ENCODE measurements around the gene TMEM181.
"Not testable (repeated sequence)": the region's sequence is repeated elsewhere in the genome, so short reads cannot be mapped to it uniquely, and the experiment has no call there.

Gene TMEM181

GRCh38 chr6:158633127-158633526 lies 73.2 kb downstream of the TMEM181 start:
- FAIRE-seq = no peak

GRCh38 chr6:158634695-158635426 lies 75.0 kb downstream of the TMEM181 start:
- DNase-seq (ENCODE audit: insufficient read length, low spot score) = no peak

More at GRCh38 chr6:158633127-158633526, 73.2 kb downstream of the TMEM181 start:
- DNase-seq (ENCODE audit: insufficient read length, low spot score) = no peak

GRCh38 chr6:158635427-158636073 lies 75.7 kb downstream of the TMEM181 start:
- FAIRE-seq (peak; percentile 14), DNase-seq (ENCODE audit: insufficient read length, low spot score) (no peak)

More at GRCh38 chr6:158634695-158635426, 75.0 kb downstream of the TMEM181 start:
- FAIRE-seq = no peak

DNA sequence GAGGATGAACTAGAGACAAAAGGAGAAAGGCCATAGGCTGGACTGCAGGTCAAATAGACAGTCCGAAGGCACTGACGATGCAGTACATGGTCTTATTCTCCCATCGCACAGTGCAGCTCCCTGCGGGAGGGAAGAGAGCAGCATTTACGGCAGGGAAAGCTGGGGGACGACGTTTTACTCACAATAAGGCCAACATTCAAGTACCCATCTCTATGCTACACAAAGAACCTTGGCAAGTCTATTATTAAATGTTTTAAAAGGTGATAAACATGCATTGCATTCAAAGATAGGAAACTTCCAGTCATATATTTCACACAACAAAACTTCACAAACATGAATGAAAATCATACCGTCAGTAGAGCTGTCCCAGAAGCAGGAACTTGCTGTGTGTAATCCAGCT lies 76.9 kb downstream of the TMEM181 start:
- no peak for FAIRE-seq
- no peak for DNase-seq (ENCODE audit: insufficient read length, low spot score)

DNA sequence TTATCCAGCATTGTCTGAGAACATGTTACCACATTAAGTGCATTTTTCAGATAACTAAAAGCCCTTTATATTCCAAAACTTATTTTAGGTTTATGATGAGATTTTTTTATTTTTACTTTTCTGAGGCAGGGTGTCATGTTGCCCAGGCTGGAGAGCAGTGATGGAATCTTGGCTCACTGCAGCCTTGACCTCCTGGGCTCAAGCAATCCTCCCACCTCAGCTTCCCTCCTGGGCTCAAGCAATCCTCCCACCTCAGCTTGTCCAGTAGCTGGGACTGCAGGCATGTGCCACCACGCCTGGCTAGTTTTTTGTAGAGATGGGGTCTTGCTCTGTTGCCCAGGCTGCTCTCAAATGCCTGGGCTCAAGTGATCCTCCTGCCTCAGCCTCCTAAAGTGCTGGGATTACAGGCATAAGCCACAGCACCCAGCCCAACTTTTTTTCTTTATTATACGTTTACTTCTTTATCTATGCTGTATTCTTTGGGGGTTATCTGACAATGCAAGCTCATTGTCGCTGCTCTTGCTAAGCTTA lies 78.5 kb downstream of the TMEM181 start:
- DNase-seq (ENCODE audit: insufficient read length, low spot score) = no peak
- FAIRE-seq = no peak

- no peak for FAIRE-seq
- no peak for DNase-seq (ENCODE audit: insufficient read length, low spot score)
Observed at GRCh38 chr6:158639056-158639455, 79.2 kb downstream of the TMEM181 start.

DNA sequence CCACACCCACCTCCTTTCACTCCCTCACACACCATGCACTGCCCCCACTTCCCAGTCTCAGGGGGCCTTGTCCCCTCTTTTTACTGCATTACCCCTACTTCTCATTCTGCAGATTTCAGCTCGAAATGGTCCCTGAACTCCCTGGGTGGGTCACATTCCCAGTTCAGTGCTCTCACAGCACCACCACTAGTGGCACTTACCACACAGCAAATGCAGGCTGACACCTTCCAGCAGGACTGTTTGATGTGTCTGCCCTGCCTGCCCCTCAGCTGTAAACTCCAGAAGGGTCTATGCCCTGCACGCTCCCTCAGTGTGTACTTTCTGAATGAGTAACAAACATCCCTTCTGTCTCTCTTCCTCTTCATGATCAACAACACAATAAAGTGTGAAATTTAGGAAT lies 80.6 kb downstream of the TMEM181 start:
- DNase-seq (ENCODE audit: insufficient read length, low spot score) (no peak), FAIRE-seq (no peak)

DNA sequence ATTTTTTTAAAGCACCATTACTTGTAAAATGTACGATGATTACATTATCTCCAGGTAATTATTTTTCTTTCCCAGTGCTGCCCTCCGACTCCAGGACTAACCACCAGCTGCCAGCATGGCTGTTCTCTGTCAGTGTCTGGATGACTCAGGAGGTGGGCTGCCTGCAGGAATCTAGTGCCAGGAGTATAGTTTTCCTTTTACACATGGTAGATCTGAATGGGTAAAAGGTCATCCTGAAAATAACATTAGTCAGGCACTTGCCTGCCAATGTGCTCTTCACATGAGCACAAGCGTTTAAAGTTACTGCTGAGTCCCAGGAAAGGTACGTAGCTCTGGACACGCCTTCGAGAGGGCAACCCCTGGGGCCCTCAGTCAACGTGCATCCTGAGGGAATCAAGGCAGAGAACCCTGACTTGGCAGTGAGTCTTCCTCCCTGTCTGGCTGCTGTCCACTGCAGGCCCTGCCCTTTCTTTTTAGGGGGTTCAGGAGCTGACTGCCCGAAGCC lies 82.3 kb downstream of the TMEM181 start:
- FAIRE-seq = no peak
- DNase-seq (ENCODE audit: insufficient read length, low spot score) = no peak

DNA sequence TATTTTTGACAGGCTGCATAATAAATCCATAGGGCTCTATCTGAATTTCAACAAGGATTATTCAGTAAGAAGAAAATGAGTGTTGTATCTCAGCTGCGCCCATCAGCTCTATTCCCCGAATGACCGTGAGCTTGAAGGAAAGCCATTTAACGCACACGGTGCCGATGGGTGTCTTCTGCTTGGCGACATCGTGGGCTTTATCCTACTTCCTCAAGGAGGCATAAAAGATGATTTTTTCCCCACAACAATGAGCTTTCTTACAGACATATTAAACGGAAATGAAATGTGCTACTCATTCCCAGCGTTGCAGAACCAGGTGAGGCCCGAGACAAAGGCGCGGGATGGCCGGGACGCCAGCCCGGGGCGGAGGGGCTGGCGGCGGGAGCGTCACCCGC lies 83.9 kb downstream of the TMEM181 start:
- peak; percentile 26 for FAIRE-seq

GRCh38 chr6:158644231-158645063 lies 84.6 kb downstream of the TMEM181 start, which contains the start of gene DYNLT1:
Gene DYNLT1, minus strand, starts transcription at chr6:158644743. Its CDS starts 35 bp downstream, at chr6:158644708.
- DNase-seq (ENCODE audit: insufficient read length, low spot score) = peak; percentile 83
- peak; percentile 83 for FAIRE-seq

More for the DNA sequence above, 83.9 kb downstream of the TMEM181 start:
- DNase-seq (ENCODE audit: insufficient read length, low spot score) = no peak

DNA sequence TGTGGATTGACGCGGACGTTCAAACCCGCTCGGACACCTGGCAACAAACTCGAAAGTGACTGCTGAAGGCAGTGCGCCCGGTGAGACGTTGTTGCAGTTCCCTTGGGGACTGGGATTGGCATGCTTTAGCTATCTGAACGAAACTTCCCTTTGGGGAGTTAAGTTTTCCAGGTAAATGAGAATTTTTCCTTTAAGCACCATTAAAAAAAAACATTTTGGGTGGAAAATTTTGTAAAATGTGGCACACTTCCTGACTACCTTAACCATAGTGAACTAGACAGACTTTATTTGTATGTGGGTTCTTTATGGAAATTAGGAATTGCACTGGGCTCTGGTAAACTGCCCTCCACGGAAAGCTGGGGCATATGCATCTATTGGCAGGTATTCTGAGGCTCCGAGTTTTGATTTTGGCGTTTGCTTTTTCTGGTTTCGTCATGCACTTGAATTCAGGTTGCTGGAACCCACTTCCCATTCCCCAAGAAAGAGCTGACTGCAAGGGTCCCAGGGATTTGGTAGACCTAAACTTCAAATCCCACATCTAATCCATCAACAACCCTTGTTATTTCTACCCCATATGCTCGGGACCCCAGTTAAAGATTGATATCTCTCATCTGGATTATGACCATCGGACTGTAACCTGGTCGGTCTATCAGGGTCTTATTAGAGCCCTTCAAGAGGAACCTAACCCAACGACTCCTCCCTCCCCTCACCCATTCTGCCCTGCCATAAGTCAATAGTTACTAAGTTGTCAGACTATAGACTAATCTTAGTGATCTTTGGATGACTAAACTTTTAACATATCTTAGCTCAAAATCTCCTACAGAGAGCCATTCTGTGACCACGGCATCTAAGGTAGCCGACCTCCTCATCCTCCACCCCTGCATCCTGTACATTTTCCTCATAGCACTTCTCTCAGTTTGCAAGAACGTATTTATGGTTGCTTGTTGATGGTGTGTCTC lies 85.5 kb downstream of the TMEM181 start:
- DNase-seq (ENCODE audit: insufficient read length, low spot score) = no peak

DNA sequence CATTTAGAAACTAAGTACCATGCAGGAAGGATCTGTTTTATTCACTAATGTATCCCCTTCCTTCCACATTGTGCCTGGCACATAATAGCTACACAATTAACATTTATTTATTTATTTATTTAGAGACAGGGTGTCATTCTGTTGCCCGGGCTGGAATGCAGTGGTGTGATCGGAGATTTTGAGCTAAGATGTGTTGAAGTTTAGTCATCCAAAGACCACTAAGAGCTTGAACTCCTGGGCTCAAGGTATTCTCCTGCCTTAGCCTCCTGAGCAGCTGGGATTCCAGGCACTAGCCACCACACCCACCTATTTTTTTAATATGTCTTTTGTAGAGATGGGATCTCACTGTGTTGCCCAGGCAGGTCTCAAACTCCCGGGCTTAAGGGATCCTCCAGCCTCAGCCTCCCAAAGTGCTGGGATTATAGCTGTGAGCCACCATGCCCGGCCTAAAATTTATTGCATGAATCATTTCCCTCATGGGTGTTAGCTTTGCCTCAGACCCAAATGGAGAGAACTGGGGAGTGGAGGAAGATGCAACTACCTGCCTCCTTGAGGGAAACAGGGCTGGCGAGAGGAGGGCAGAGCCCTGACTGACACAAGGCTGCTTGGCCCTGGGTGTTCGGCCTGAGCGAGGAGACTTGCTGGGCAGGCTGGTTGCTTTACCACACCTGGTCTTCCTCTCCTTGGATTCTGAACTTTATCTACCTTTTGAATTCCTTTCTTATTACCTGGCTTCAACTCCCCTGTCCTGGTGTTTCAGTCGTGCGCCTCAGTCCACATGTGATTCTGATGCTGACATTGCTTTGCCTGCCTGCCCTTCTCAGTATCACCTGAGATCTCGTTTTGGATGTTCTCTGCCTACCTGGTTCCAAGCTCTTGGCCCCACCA lies 86.4 kb downstream of the TMEM181 start:
- FAIRE-seq (no peak), DNase-seq (ENCODE audit: insufficient read length, low spot score) (no peak)

More for the DNA sequence above, 85.5 kb downstream of the TMEM181 start:
- peak; percentile 39 for FAIRE-seq

DNA sequence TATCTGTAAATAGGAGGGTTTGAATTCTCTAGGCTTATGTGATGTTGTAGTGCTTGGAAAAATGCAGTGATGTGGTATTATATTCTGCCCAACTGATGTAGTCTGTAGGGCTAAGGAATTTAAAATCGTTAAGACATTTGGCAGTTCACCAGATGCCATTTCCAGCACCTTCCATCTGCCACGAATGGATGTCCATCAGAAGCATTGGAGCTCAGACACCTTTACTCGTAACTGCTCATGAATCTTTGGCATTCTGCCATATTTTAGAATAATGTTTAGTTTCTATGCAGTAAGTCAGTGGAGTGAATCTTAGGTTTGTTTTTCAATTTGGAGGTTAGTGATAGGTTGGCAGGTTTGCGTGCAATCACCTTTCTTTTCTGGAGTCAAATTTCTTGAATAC lies 87.6 kb downstream of the TMEM181 start:
- FAIRE-seq (no peak), DNase-seq (ENCODE audit: insufficient read length, low spot score) (no peak)

GRCh38 chr6:158648682-158649131 lies 88.8 kb downstream of the TMEM181 start:
- FAIRE-seq (peak; percentile 77), DNase-seq (ENCODE audit: insufficient read length, low spot score) (no peak)

GRCh38 chr6:158649289-158650143 lies 89.6 kb downstream of the TMEM181 start, which contains the start of gene SYTL3:
Gene SYTL3, plus strand, starts transcription at chr6:158650054. Its CDS starts 13,215 bp downstream, at chr6:158663269.
- DNase-seq (ENCODE audit: insufficient read length, low spot score) (no peak), FAIRE-seq (peak; percentile 88)

DNA sequence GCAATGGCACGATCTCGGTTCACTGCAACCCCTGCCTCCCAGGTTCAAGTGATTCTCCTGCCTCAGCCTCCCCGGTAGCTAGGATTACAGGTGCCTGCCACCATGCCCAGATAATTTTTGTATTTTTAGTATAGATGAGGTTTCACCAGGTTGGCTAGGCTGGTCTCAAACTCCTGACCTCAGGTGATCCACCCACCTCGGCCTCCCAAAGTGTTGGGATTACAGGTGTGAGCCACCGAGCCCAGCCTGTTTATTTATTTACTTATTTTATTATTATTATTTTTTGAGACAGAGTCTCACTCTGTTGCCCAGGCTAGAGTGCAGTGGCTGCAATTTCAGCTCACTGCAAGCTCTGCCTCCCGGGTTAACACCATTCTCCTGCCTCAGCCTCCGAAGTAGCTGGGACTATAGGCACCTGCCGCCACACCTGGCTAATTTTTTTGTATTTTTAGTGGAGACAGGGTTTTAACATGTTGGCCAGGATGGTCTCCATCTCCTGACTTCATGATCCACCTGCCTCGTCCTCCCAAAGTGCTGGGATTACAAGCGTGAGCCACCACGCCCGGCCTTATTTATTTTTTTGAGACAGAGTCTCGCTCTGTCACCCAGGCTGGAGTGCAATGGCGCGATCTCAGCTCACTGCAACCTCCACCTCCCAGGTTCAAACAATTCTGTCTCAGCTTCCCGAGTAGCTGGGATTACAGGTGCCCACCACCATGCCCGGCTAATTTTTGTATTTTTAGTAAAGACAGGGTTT lies 92.3 kb downstream of the TMEM181 start:
- not testable (repeated sequence) for FAIRE-seq; DNase-seq (ENCODE audit: insufficient read length, low spot score)
